Smooth muscle cell (in vitro differentiated cells): ENCODE data around the gene KREMEN2. TPM values are rescaled to one million over a fixed set of nuclear protein-coding genes. Genes with fewer than 3 reads are reported as not detected.
"Not testable (repeated sequence)": the region's sequence is repeated elsewhere in the genome, so short reads cannot be mapped to it uniquely, and the experiment has no call there.

Experiments
- DNase-seq: peaks from one replicate; lab custom pipeline; 2025; ENCODE audit not compliant: unreplicated experiment; lab: John Stamatoyannopoulos, UW
- H2AFZ ChIP-seq: fragments of 200-600 bp; sonication (generic); 2 replicates; pipeline ENCODE4 v1.6.0; 2016; ENCODE audit warnings: antibody characterized with exemption, low read depth, mild to moderate bottlenecking
- H3F3A ChIP-seq: fragments of 200-600 bp; sonication (generic); 2 replicates; pipeline ENCODE4 v1.6.0; 2017; ENCODE audit warnings: antibody characterized with exemption, low read depth
- H3K27ac ChIP-seq: fragments of 200-600 bp; sonication (generic); 2 replicates; pipeline ENCODE4 v1.5.1; 2016; ENCODE audit warnings: low read depth, mild to moderate bottlenecking
- H3K27me3 ChIP-seq: fragments of 200-600 bp; sonication (generic); 2 replicates; pipeline ENCODE4 v1.6.1; 2016; ENCODE audit warnings: low read depth, mild to moderate bottlenecking
- H3K36me3 ChIP-seq: fragments of 200-600 bp; sonication (generic); 2 replicates; pipeline ENCODE4 v1.5.1; 2016; ENCODE audit warnings: low read depth
- H3K4me1 ChIP-seq: fragments of 200-600 bp; sonication (generic); 2 replicates; pipeline ENCODE4 v1.5.1; 2016; ENCODE audit warnings: low read depth
- H3K4me2 ChIP-seq: fragments of 200-600 bp; sonication (generic); 2 replicates; pipeline ENCODE4 v1.6.0; 2016; ENCODE audit warnings: mild to moderate bottlenecking
- H3K4me3 ChIP-seq: fragments of 200-600 bp; sonication (generic); 2 replicates; pipeline ENCODE4 v1.5.1; 2016; ENCODE audit warnings: mild to moderate bottlenecking
- H3K79me2 ChIP-seq: fragments of 200-600 bp; sonication (generic); 2 replicates; pipeline ENCODE4 v1.6.0; 2016; ENCODE audit warnings: low read depth, mild to moderate bottlenecking
- H3K9ac ChIP-seq: fragments of 200-600 bp; sonication (generic); 2 replicates; pipeline ENCODE4 v1.6.0; 2016; ENCODE audit warnings: low read depth
- H3K9me3 ChIP-seq: fragments of 200-600 bp; sonication (generic); replicated peaks from 2 replicates; pipeline ENCODE4 v1.5.1; 2016; ENCODE audit warnings: low read depth
- H4K20me1 ChIP-seq: fragments of 200-600 bp; sonication (generic); 2 replicates; pipeline ENCODE4 v1.6.0; 2016; ENCODE audit warnings: low read depth
- CTCF ChIP-seq: fragments of 200-600 bp; sonication (generic); IDR thresholded peaks from 2 replicates; pipeline ENCODE4 v1.5.1; 2017; ENCODE audit warnings: borderline replicate concordance, mild to moderate bottlenecking, antibody characterized with exemption; ENCODE audit not compliant: insufficient read depth, poor library complexity, severe bottlenecking
- WGBS: methylation state at CpG from one replicate; pipeline ENCODE4 v1.1.7; 2016; ENCODE audit warnings: low lambda C conversion rate; 5-methylcytosine and 5-hydroxymethylcytosine counted together
- polyA plus RNA-seq: library from polyadenylated mRNA; unstranded; fragments of >200 nt; fragmentation: Nextera tagmentation; extraction: Ambion mirVana; gene quantifications from 2 replicates; pipeline ENCODE4 v1.2.1, GENCODE V29; 2016
- total RNA-seq: library from RNA; depleted of rRNA; stranded (reverse); fragments of >200 nt; gene quantifications from 2 replicates; pipeline ENCODE4 v1.2.3, GENCODE V29; 2014

KREMEN2 gene
- total and polyA plus RNA-seq, 2 experiments from 2014 or later: 0.27 to 2.0 TPM

- no peak overlapping the region for H3K9ac ChIP-seq
- no peaks in the 10 kb centered on the region for H3K27me3 ChIP-seq
- no peaks in the 10 kb centered on the region for H3F3A ChIP-seq
- H2AFZ ChIP-seq: no peak overlapping the region
- TF ChIP-seq CTCF: no peak
- no peaks in the 10 kb centered on the region for H3K9me3 ChIP-seq
- H4K20me1 ChIP-seq: peaks cover 7% of the 10 kb centered on the region
- DNase-seq: no peak
- no peaks in the 10 kb centered on the region for H3K36me3 ChIP-seq
- H3K4me2 ChIP-seq: no peak overlapping the region
- H3K79me2 ChIP-seq: no peaks in the 10 kb centered on the region
- WGBS: 94% methylated on average over 14 of the region's 14 CpGs
- no peak overlapping the region for H3K4me3 ChIP-seq
- no peaks in the 10 kb centered on the region for H3K4me1 ChIP-seq
- no peak overlapping the region for H3K27ac ChIP-seq
Measured at GRCh38 chr16:2929693-2930092, 34.4 kb upstream of the KREMEN2 start.

- no peak for TF ChIP-seq CTCF
- Histone ChIP-seq H3K27ac (no peak overlapping the region), H3F3A (no peaks in the 10 kb centered on the region), H3K27me3 (no peaks in the 10 kb centered on the region), H3K9me3 (no peaks in the 10 kb centered on the region), H3K4me3 (no peak overlapping the region), H3K36me3 (no peaks in the 10 kb centered on the region), H3K9ac (no peak overlapping the region), H3K4me2 (no peak overlapping the region), H3K4me1 (no peaks in the 10 kb centered on the region), H2AFZ (no peak overlapping the region), H3K79me2 (no peaks in the 10 kb centered on the region), H4K20me1 (peaks cover 7% of the 10 kb centered on the region)
- WGBS: 98% methylated on average over 15 of the region's 15 CpGs
- DNase-seq: no peak
Measured at GRCh38 chr16:2930236-2930635, 33.8 kb upstream of the KREMEN2 start.

GRCh38 chr16:2931231-2931914 lies 32.7 kb upstream of the KREMEN2 start:
- H4K20me1 ChIP-seq, H3K9me3 ChIP-seq, H3K36me3 ChIP-seq, H3K4me1 ChIP-seq, H3F3A ChIP-seq, DNase-seq, H3K9ac ChIP-seq, H3K27ac ChIP-seq, H3K4me3 ChIP-seq, H3K27me3 ChIP-seq, H2AFZ ChIP-seq, H3K79me2 ChIP-seq, H3K4me2 ChIP-seq: not testable (repeated sequence)
- WGBS: 95% methylated on average over 13 of the region's 13 CpGs

- TF ChIP-seq CTCF: no peak
- no peak for DNase-seq
- no peaks in the 10 kb centered on the region for H3K36me3 ChIP-seq
- WGBS: 96% methylated on average over 30 of the region's 30 CpGs
- H3F3A ChIP-seq: no peaks in the 10 kb centered on the region
- H3K9me3 ChIP-seq: no peaks in the 10 kb centered on the region
- H3K27me3 ChIP-seq: no peaks in the 10 kb centered on the region
- no peak overlapping the region for H3K4me3 ChIP-seq
- no peaks in the 10 kb centered on the region for H3K4me1 ChIP-seq
- H3K4me2 ChIP-seq: no peak overlapping the region
- no peaks in the 10 kb centered on the region for H4K20me1 ChIP-seq
- H2AFZ ChIP-seq: no peak overlapping the region
- H3K9ac ChIP-seq: no peak overlapping the region
- H3K79me2 ChIP-seq: no peaks in the 10 kb centered on the region
- no peak overlapping the region for H3K27ac ChIP-seq
Measured at GRCh38 chr16:2933136-2933535, 30.9 kb upstream of the KREMEN2 start.
